ENCODE results near the gene RBP4. TPM values are rescaled to one million over a fixed set of nuclear protein-coding genes. Genes with fewer than 3 reads are reported as not detected.

RBP4 gene
- polyA plus RNA-seq, 3 donors = 0.25 to 0.64 TPM; not detected in 1

DNA sequence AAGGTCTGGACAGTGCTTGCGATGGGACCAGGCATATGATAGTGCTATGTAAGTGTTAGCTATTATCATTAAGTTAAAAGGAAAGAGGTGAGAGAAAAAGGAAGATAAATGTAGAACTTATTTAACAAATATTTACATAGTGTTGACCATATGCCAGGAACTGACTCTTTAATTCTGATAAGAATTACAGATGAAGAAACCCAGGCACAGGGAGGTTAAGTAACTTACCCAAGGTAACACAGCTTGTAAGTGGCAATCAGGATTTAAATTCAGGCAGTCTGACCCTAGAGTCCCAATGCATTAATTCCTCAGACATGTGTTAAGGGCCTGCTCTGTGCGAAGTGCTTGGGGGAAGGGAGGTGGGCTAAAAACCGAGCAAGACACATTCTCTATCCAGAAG, 23.5 kb downstream of the RBP4 start:
- no peaks in the 10 kb centered on the region for H3K36me3 ChIP-seq (replicated peaks in 1 of 2; ENCODE audit: control insufficient read depth in 1 of 2, insufficient read depth in 2 of 2, low read length in 2 of 2)

DNA sequence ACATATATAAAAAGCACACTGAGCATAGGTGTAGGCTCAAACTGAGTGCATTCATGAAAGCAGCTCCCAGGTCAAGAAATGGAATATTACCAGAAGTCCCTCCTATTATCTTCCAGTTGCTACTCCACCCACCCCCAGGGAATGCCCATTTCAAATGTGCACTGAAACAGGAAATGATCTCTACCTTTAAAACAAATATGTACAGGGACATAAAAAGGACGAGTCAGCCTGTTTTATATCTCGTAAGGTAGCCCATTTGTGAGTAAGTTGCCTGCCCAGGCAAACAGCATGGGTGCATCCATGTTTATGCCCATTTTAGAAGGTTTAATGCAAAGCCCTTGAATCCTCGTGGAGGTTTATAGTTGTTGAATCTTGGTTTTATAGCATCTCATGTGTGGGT, 24.1 kb downstream of the RBP4 start:
- H3K4me3 ChIP-seq (replicated peaks in 1 of 3; ENCODE audit: low read depth in 2 of 3, low read length in 3 of 3) = no peak overlapping the region
- H3K4me2 ChIP-seq (replicated peaks; ENCODE audit: extremely low read depth, low read length, poor library complexity, severe bottlenecking) = no peak overlapping the region
- peaks cover 0 to 4% of the 10 kb centered on the region in 2 donors for H3K9me3 ChIP-seq (replicated peaks in 1 of 2; ENCODE audit: control insufficient read depth in 1 of 2, insufficient read depth in 1 of 2, low read length in 2 of 2)
- intact Hi-C loops (cut with micrococcal nuclease) = no loop called here
- H3K27me3 Mint-ChIP-seq (ENCODE audit: low read depth in 3 of 3) = peaks cover 0 to 8% (median 5%) of the 10 kb centered on the region in 3 donors
- H2AFZ ChIP-seq (ENCODE audit: insufficient read depth, low read depth, low read length, poor library complexity, severe bottlenecking) = no peak overlapping the region
- H3K27me3 ChIP-seq (ENCODE audit: control insufficient read depth in 2 of 2, insufficient read depth in 2 of 2, low read length in 2 of 2) = no peaks in the 10 kb centered on the region
- peaks cover 22 to 28% of the 10 kb centered on the region in 2 donors for H3K4me1 ChIP-seq (ENCODE audit: control insufficient read depth in 1 of 2, insufficient read depth in 2 of 2, low read length in 2 of 2)
- TF ChIP-seq, protein P1, sequence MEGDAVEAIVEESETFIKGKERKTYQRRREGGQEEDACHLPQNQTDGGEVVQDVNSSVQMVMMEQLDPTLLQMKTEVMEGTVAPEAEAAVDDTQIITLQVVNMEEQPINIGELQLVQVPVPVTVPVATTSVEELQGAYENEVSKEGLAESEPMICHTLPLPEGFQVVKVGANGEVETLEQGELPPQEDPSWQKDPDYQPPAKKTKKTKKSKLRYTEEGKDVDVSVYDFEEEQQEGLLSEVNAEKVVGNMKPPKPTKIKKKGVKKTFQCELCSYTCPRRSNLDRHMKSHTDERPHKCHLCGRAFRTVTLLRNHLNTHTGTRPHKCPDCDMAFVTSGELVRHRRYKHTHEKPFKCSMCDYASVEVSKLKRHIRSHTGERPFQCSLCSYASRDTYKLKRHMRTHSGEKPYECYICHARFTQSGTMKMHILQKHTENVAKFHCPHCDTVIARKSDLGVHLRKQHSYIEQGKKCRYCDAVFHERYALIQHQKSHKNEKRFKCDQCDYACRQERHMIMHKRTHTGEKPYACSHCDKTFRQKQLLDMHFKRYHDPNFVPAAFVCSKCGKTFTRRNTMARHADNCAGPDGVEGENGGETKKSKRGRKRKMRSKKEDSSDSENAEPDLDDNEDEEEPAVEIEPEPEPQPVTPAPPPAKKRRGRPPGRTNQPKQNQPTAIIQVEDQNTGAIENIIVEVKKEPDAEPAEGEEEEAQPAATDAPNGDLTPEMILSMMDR (IDR thresholded peaks at IDR 0.05) = no peak
- no peak overlapping the region for H3K4me3 Mint-ChIP-seq
- no peak overlapping the region for H3K9ac ChIP-seq (ENCODE audit: insufficient read depth, low read length, poor library complexity, severe bottlenecking)
- WGBS (ENCODE audit: insufficient coverage) = 80% methylated on average over 1 of the region's 3 CpGs
- no peak overlapping the region for H3K27ac Mint-ChIP-seq
- no peaks in the 10 kb centered on the region for H3K79me2 ChIP-seq (ENCODE audit: insufficient read depth, low read length)
- peaks cover 22% of the 10 kb centered on the region for H3K4me1 Mint-ChIP-seq
- H3K36me3 Mint-ChIP-seq = peaks cover 10 to 26% of the 10 kb centered on the region in 2 donors
- H4K20me1 ChIP-seq (ENCODE audit: insufficient read depth, low read length) = no peaks in the 10 kb centered on the region
- no peaks in the 10 kb centered on the region for H3K36me3 ChIP-seq (replicated peaks in 1 of 2; ENCODE audit: control insufficient read depth in 1 of 2, insufficient read depth in 2 of 2, low read length in 2 of 2)
- no peak overlapping the region for H3K27ac ChIP-seq (ENCODE audit: low read depth in 1 of 2, low read length in 2 of 2)
- peaks cover 2 to 12% (median 5%) of the 10 kb centered on the region in 7 donors for H3K9me3 Mint-ChIP-seq
- no peak for DNase-seq

More for the DNA sequence above, 23.5 kb downstream of the RBP4 start:
- Histone ChIP-seq H3K4me2 (replicated peaks; ENCODE audit: extremely low read depth, low read length, poor library complexity, severe bottlenecking) (no peak overlapping the region), H3K4me1 (ENCODE audit: control insufficient read depth in 1 of 2, insufficient read depth in 2 of 2, low read length in 2 of 2) (peaks cover 15 to 21% of the 10 kb centered on the region in 2 donors), H3K9me3 (replicated peaks in 1 of 2; ENCODE audit: control insufficient read depth in 1 of 2, insufficient read depth in 1 of 2, low read length in 2 of 2) (peaks cover 0 to 4% of the 10 kb centered on the region in 2 donors), H3K4me3 (replicated peaks in 1 of 3; ENCODE audit: low read depth in 2 of 3, low read length in 3 of 3) (no peak overlapping the region), H2AFZ (ENCODE audit: insufficient read depth, low read depth, low read length, poor library complexity, severe bottlenecking) (no peak overlapping the region), H4K20me1 (ENCODE audit: insufficient read depth, low read length) (no peaks in the 10 kb centered on the region), H3K9ac (ENCODE audit: insufficient read depth, low read length, poor library complexity, severe bottlenecking) (no peak overlapping the region), H3K27ac (ENCODE audit: low read depth in 1 of 2, low read length in 2 of 2) (no peak overlapping the region), H3K79me2 (ENCODE audit: insufficient read depth, low read length) (no peaks in the 10 kb centered on the region), H3K27me3 (ENCODE audit: control insufficient read depth in 2 of 2, insufficient read depth in 2 of 2, low read length in 2 of 2) (no peaks in the 10 kb centered on the region)
- intact Hi-C loops (cut with micrococcal nuclease) = no loop called here
- Mint-ChIP-seq H3K4me3 (no peak overlapping the region), H3K27ac (no peak overlapping the region), H3K9me3 (peaks cover 2 to 12% (median 5%) of the 10 kb centered on the region in 7 donors), H3K27me3 (ENCODE audit: low read depth in 3 of 3) (peaks cover 0 to 7% (median 5%) of the 10 kb centered on the region in 3 donors), H3K36me3 (peaks cover 10 to 27% of the 10 kb centered on the region in 2 donors), H3K4me1 (peaks cover 15% of the 10 kb centered on the region)
- TF ChIP-seq, protein P1 (IDR thresholded peaks at IDR 0.05) = no peak
- 100% methylated on average over 3 of the region's 3 CpGs for WGBS (ENCODE audit: insufficient coverage)
- DNase-seq = no peak
